Left lung (tissue), 10 donors: ENCODE data around the gene TP53AIP1. TPM values are rescaled to one million over a fixed set of nuclear protein-coding genes. Genes with fewer than 3 reads are reported as not detected.

ENCODE experiments used
- ATAC-seq: fragments of 200-7000 bp; cut with Tn5 transposase; one replicate; pipeline ENCODE4 v1.9.1; 2020; ENCODE audit warnings: moderate library complexity
- DNase-seq, 4 donors: peaks; one replicate each; pipeline ENCODE4 v3.0.0-alpha.2; 2013 to 2020
- H3K27ac ChIP-seq, 2 donors: fragments of 200-600 bp; sonication (generic) in 1 of 2; one replicate each; pipeline versions ENCODE4 v1.5.0 to v1.8.0; 2020 to 2021
- H3K27me3 ChIP-seq, 2 donors: fragments of 200-600 bp; sonication (generic) in 1 of 2; one replicate each; pipeline versions ENCODE4 v1.5.0 to v1.8.0; 2020 to 2021
- H3K36me3 ChIP-seq, 2 donors: fragments of 200-600 bp; sonication (generic) in 1 of 2; one replicate each; pipeline versions ENCODE4 v1.5.0 to v1.8.0; 2020 to 2021
- H3K4me1 ChIP-seq, 2 donors: fragments of 200-600 bp; one replicate each; pipeline ENCODE4 v1.8.0; 2021
- H3K4me3 ChIP-seq, 2 donors: fragments of 200-600 bp; sonication (generic) in 1 of 2; one replicate each; pipeline versions ENCODE4 v1.5.0 to v1.8.0; 2020 to 2021; ENCODE audit warnings: mild to moderate bottlenecking in 1 of 2
- H3K9me3 ChIP-seq, 2 donors: fragments of 200-600 bp; sonication (generic) in 1 of 2; one replicate each; pipeline versions ENCODE4 v1.5.0 to v1.8.0; 2020 to 2021
- CTCF ChIP-seq, 2 donors: fragments of 200-600 bp; sonication (generic) in 1 of 2; IDR thresholded peaks; one replicate each; pipeline versions ENCODE4 v1.5.0 to v1.8.0; 2021; ENCODE audit warnings: antibody characterized with exemption in 2 of 2
- intact Hi-C, 2 donors: fragments of 100-400 bp; cut with DNase I; formaldehyde crosslinking; loops; one replicate each; pipeline versions ENCODE4 v1.11.2 to v1.14.2; 2022
- polyA plus RNA-seq, 6 donors: library from polyadenylated mRNA; unstranded; fragments of 120-200 nt; gene quantifications; one replicate each; pipeline ENCODE4 v1.2.1, GENCODE V29; 2013; ENCODE audit not compliant: insufficient read length in 6 of 6
- total RNA-seq, 2 donors: library from RNA; stranded (reverse); fragmentation: NEBNext Ultra II Directional; extraction: Animal tissue kit (Norgen Biotek cat#: 25700); gene quantifications; one replicate each; pipeline ENCODE4 v1.2.1, GENCODE V29; 2021
- donor health status: DM: no; HTN: yes; CAD: no.
- donor health status: DM: no; HTN: no; CAD: no.

TP53AIP1 gene
- total and polyA plus RNA-seq, 8 donors = 0.31 to 1.4 (median 0.59) TPM; not detected in 1

- TF ChIP-seq CTCF (IDR thresholded peaks at IDR 0.05) = no peak
- Histone ChIP-seq H3K27ac (no peak overlapping the region), H3K4me1 (peaks cover 3 to 17% of the 10 kb centered on the region in 2 donors), H3K27me3 (peaks cover 0 to 18% of the 10 kb centered on the region in 2 donors), H3K9me3 (no peaks in the 10 kb centered on the region), H3K4me3 (no peak overlapping the region), H3K36me3 (no peaks in the 10 kb centered on the region)
- DNase-seq (peak in 1 of 4 donors; percentile 26), ATAC-seq (no peak)
- intact Hi-C loops = no loop called here
Measured at GRCh38 chr11:128895526-128895925, 47.1 kb downstream of the TP53AIP1 start.

GRCh38 chr11:128894685-128895084 is 48.0 kb downstream of the TP53AIP1 start:
- intact Hi-C loops = no loop called here
- Histone ChIP-seq H3K9me3 (no peaks in the 10 kb centered on the region), H3K4me3 (no peak overlapping the region), H3K27ac (no peak overlapping the region), H3K36me3 (no peaks in the 10 kb centered on the region), H3K27me3 (peaks cover 5 to 26% of the 10 kb centered on the region in 2 donors), H3K4me1 (peaks cover 7 to 22% of the 10 kb centered on the region in 2 donors)
- peak in 2 of 4 donors; percentile 69 to 74 for DNase-seq
- no peak for TF ChIP-seq CTCF (IDR thresholded peaks at IDR 0.05)
- ATAC-seq = peak; percentile 68

GRCh38 chr11:128894286-128894681 is 48.4 kb downstream of the TP53AIP1 start:
- DNase-seq (peak in 1 of 4 donors; percentile 4), ATAC-seq (no peak)
- H3K27ac ChIP-seq = no peak overlapping the region
- no peak for TF ChIP-seq CTCF (IDR thresholded peaks at IDR 0.05)
- intact Hi-C loops = no loop called here
- peaks cover 8 to 30% of the 10 kb centered on the region in 2 donors for H3K27me3 ChIP-seq
- H3K4me1 ChIP-seq = peaks cover 7 to 22% of the 10 kb centered on the region in 2 donors
- no peak overlapping the region for H3K4me3 ChIP-seq
- no peaks in the 10 kb centered on the region for H3K9me3 ChIP-seq
- no peaks in the 10 kb centered on the region for H3K36me3 ChIP-seq

- DNase-seq (peak in 1 of 4 donors; percentile 31), ATAC-seq (peak; percentile 13)
- peak overlapping the region in 1 of 2 donors; percentile 13 for H3K27ac ChIP-seq
- intact Hi-C loops = no loop called here
- peaks cover 8 to 36% of the 10 kb centered on the region in 2 donors for H3K27me3 ChIP-seq
- peaks cover 7 to 22% of the 10 kb centered on the region in 2 donors for H3K4me1 ChIP-seq
- H3K36me3 ChIP-seq = no peaks in the 10 kb centered on the region
- H3K9me3 ChIP-seq = no peaks in the 10 kb centered on the region
- no peak for TF ChIP-seq CTCF (IDR thresholded peaks at IDR 0.05)
- no peak overlapping the region for H3K4me3 ChIP-seq
Measured at GRCh38 chr11:128893578-128894285, 48.9 kb downstream of the TP53AIP1 start.

GRCh38 chr11:128892866-128893565 is 49.7 kb downstream of the TP53AIP1 start:
- no peak for TF ChIP-seq CTCF (IDR thresholded peaks at IDR 0.05)
- no peak for ATAC-seq
- Histone ChIP-seq H3K27ac (no peak overlapping the region), H3K9me3 (no peaks in the 10 kb centered on the region), H3K4me3 (no peak overlapping the region), H3K27me3 (peaks cover 8 to 43% of the 10 kb centered on the region in 2 donors), H3K36me3 (no peaks in the 10 kb centered on the region), H3K4me1 (peaks cover 7 to 20% of the 10 kb centered on the region in 2 donors)
- intact Hi-C loops = no loop called here
- peak in 1 of 4 donors; percentile 27 for DNase-seq
